HepG2 (cell line): ENCODE measurements around the gene FGF21. TPM values are rescaled to one million over a fixed set of nuclear protein-coding genes. Genes with fewer than 3 reads are reported as not detected.
A peak's percentile ranks its signal among the peaks of the same experiment; 100 is the strongest.

Experiments
- ARID4A ChIP-seq: sonication (generic); formaldehyde crosslinking; IDR thresholded peaks from 2 replicates; pipeline ENCODE4 v1.5.0; 2020; ENCODE audit warnings: mild to moderate bottlenecking, missing genetic modification reagents, borderline replicate concordance
- BRF2 ChIP-seq: sonication (generic); formaldehyde crosslinking; IDR thresholded peaks from 2 replicates; pipeline ENCODE4 v1.8.1; 2022; ENCODE audit warnings: mild to moderate bottlenecking, missing genetic modification reagents
- HDAC1 ChIP-seq: sonication (generic); formaldehyde crosslinking; IDR thresholded peaks from 2 replicates; pipeline ENCODE4 v1.5.1; 2020; ENCODE audit warnings: mild to moderate bottlenecking, missing genetic modification reagents
- HOMEZ ChIP-seq: IDR thresholded peaks from 2 replicates; pipeline ENCODE4 v1.6.1; 2016; ENCODE audit warnings: low read depth
- KAT8 ChIP-seq: IDR thresholded peaks from 2 replicates; pipeline ENCODE4 v1.6.1; 2016; ENCODE audit warnings: missing genetic modification reagents, missing compliant biosample characterization
- LRRFIP1 ChIP-seq: sonication (generic); formaldehyde crosslinking; conservative IDR thresholded peaks from 2 replicates; pipeline ENCODE4 v1.4.0; 2020; ENCODE audit warnings: missing genetic modification reagents
- RFX5 ChIP-seq: IDR thresholded peaks from 2 replicates; pipeline ENCODE4 v1.6.1; 2011; ENCODE audit warnings: low read depth, low read length, improper control_type of control experiment
- RXRB ChIP-seq: IDR thresholded peaks from 2 replicates; pipeline ENCODE4 v1.6.1; 2016; ENCODE audit warnings: borderline replicate concordance, missing genetic modification reagents, missing compliant biosample characterization
- ZBTB39 ChIP-seq: sonication (generic); formaldehyde crosslinking; IDR thresholded peaks from 2 replicates; pipeline ENCODE4 v1.5.0; 2020; ENCODE audit warnings: missing genetic modification reagents
- ZBTB42 ChIP-seq: sonication (generic); formaldehyde crosslinking; IDR thresholded peaks from 2 replicates; pipeline ENCODE4 v1.5.0; 2020; ENCODE audit warnings: mild to moderate bottlenecking, missing genetic modification reagents
- ZBTB46 ChIP-seq: sonication (generic); formaldehyde crosslinking; IDR thresholded peaks from 2 replicates; pipeline ENCODE4 v1.4.0; 2020; ENCODE audit warnings: mild to moderate bottlenecking, missing genetic modification reagents, borderline replicate concordance
- ZNF703 ChIP-seq: sonication (generic); formaldehyde crosslinking; IDR thresholded peaks from 2 replicates; pipeline ENCODE4 v1.5.1; 2020; ENCODE audit warnings: missing genetic modification reagents, mild to moderate bottlenecking, moderate library complexity, borderline replicate concordance
- ZNF773 ChIP-seq: sonication (generic); formaldehyde crosslinking; IDR thresholded peaks from 2 replicates; pipeline ENCODE4 v1.4.0; 2020; ENCODE audit warnings: missing genetic modification reagents, borderline replicate concordance
- ZNF850 ChIP-seq: sonication (generic); formaldehyde crosslinking; conservative IDR thresholded peaks from 2 replicates; pipeline ENCODE4 v1.9.0; 2021; ENCODE audit warnings: mild to moderate bottlenecking, missing genetic modification reagents
- polyA plus RNA-seq, 8 experiments: library from polyadenylated mRNA; depleted of rRNA in 3 of 8; stranded (reverse) in 7 of 8; unstranded in 1 of 8; fragments of >200 nt; fragmentation: Illumina TruSeq in 4 of 8; extraction: Trizol in 4 of 8; gene quantifications; 2 replicates each; pipeline versions ENCODE4 v1.2.1 to v1.2.3, GENCODE V29; 2011 to 2016; ENCODE audit warnings: low read depth in 4 of 8, missing spikeins in 1 of 8, mixed read lengths in 1 of 8; ENCODE audit not compliant: insufficient read depth in 1 of 8
- total RNA-seq, 5 experiments: library from RNA; depleted of rRNA; stranded (reverse); fragments of >200 nt; fragmentation: Illumina TruSeq; extraction: Trizol; gene quantifications; 2 replicates each; pipeline ENCODE4 v1.2.3, GENCODE V29; 2016; ENCODE audit warnings: low read depth in 1 of 5

Gene FGF21
- total and polyA plus RNA-seq, 2 of the 13 experiments (the other 11 are each of a cell fraction or from before 2014, with no cell fraction given): 0.17 TPM; not detected in 1

GRCh38 chr19:48738557-48739403 is 16.5 kb upstream of the FGF21 start (continued):
- TF ChIP-seq ARID4A (CRISPR knock-in tag) (peak; percentile 59; the same call in 1 of the 2 replicates), RFX5 (no peak), ZBTB42 (CRISPR knock-in tag) (no peak), ZNF773 (CRISPR knock-in tag) (no peak; the same call in 1 of the 2 replicates), RXRB (CRISPR knock-in tag) (peak; percentile 12; the same call in 1 of the 2 replicates), LRRFIP1 (CRISPR knock-in tag) (no peak), BRF2 (CRISPR knock-in tag) (peak; percentile 96), ZNF850 (CRISPR knock-in tag) (no peak), ZBTB39 (CRISPR knock-in tag) (no peak), ZBTB46 (CRISPR knock-in tag) (no peak), ZNF703 (CRISPR knock-in tag) (no peak), HOMEZ (no peak), HDAC1 (CRISPR knock-in tag) (peak; percentile 54), KAT8 (CRISPR knock-in tag) (no peak)
